Cardiac fibroblast (primary cell): ENCODE results near the gene OTUD7B.

Experiments used
- DNase-seq, 2 donors: peaks; one replicate each; pipeline versions ENCODE4 v3.0.0 to v3.0.0-alpha.2; 2010; ENCODE audit warnings: low read depth in 2 of 2
- H3K4me3 ChIP-seq, 2 donors: replicated peaks in 1 of 2; 1 replicate in 1 of 2; 2 replicates in 1 of 2; pipeline ENCODE4 v1.5.1; 2011; ENCODE audit warnings: low read depth in 2 of 2, low read length in 2 of 2, mild to moderate bottlenecking in 2 of 2, moderate library complexity in 1 of 2
- TF ChIP-seq, protein P1 (sequence below): IDR thresholded peaks from one replicate; pipeline ENCODE4 v1.5.1; 2011; ENCODE audit warnings: low read depth, mild to moderate bottlenecking, low read length, inconsistent platforms

The OTUD7B gene

DNA sequence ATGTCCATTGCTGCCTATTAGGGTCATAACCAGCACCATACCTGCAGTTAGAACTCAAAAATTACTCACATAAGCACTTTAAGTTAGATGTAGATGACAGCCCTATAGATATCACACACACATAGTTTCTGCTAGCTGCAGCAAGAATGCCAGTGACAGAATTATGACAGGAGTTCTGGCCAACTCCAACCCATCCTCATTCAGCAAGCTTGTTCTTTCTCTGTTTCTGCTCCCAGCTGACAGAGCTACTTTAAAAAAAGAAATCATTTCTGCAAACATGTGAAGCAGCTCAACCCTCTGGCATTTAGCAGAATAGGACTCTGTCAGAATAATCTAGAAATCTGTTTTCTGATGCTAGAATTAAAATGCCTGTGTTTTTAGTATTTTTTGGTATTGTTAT is 23.8 kb upstream of the OTUD7B start:
- TF ChIP-seq, protein P1, sequence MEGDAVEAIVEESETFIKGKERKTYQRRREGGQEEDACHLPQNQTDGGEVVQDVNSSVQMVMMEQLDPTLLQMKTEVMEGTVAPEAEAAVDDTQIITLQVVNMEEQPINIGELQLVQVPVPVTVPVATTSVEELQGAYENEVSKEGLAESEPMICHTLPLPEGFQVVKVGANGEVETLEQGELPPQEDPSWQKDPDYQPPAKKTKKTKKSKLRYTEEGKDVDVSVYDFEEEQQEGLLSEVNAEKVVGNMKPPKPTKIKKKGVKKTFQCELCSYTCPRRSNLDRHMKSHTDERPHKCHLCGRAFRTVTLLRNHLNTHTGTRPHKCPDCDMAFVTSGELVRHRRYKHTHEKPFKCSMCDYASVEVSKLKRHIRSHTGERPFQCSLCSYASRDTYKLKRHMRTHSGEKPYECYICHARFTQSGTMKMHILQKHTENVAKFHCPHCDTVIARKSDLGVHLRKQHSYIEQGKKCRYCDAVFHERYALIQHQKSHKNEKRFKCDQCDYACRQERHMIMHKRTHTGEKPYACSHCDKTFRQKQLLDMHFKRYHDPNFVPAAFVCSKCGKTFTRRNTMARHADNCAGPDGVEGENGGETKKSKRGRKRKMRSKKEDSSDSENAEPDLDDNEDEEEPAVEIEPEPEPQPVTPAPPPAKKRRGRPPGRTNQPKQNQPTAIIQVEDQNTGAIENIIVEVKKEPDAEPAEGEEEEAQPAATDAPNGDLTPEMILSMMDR: no peak

GRCh38 chr1:150028322-150028721 is 17.8 kb upstream of the OTUD7B start:
- no peak overlapping the region for H3K4me3 ChIP-seq
- TF ChIP-seq, protein P1: no peak
- DNase-seq: no peak

More for the DNA sequence above, 23.8 kb upstream of the OTUD7B start:
- H3K4me3 ChIP-seq: no peak overlapping the region
- DNase-seq: no peak

- TF ChIP-seq, protein P1: no peak
- no peak overlapping the region for H3K4me3 ChIP-seq
- DNase-seq: no peak
These were observed 13.6 kb upstream of the OTUD7B start for GRCh38 chr1:150024156-150024555.

- TF ChIP-seq, protein P1: no peak
- H3K4me3 ChIP-seq: no peak overlapping the region
- no peak for DNase-seq
These were observed 11.8 kb upstream of the OTUD7B start for GRCh38 chr1:150022357-150022756.

GRCh38 chr1:150021191-150021694 is 10.7 kb upstream of the OTUD7B start:
- H3K4me3 ChIP-seq: no peak overlapping the region
- no peak for DNase-seq
- TF ChIP-seq, protein P1: no peak

DNA sequence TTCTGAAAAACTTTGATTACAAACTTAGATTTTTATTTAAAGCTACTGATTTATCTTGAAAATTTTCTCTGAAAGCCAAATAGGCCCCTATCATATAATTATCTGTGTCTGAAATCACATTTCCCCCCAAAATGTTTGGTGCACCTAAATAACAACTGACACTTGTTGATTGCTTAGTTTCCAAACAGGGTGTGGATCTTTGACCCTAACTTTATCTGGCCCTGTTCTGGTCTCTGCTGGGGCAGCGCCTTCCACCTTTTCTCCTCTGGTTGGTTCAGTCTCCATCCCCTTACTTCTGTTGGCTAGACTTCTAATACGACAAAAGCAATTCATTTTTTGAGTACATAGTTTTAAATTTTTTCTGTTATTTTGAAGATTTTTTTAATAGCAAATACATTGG is 10.2 kb upstream of the OTUD7B start:
- no peak overlapping the region for H3K4me3 ChIP-seq
- no peak for DNase-seq
- TF ChIP-seq, protein P1: no peak

GRCh38 chr1:150018165-150018564 is 7.6 kb upstream of the OTUD7B start:
- no peak overlapping the region for H3K4me3 ChIP-seq
- TF ChIP-seq, protein P1: no peak
- DNase-seq: no peak
